Gastrocnemius medialis (tissue), 4 donors: ENCODE data around the gene NPAS2.

Source experiments
- CTCF ChIP-seq, 5 experiments: fragments of 450-650 bp in 3 of 5; fragments of 200-600 bp in 2 of 5; sonication (generic) in 2 of 5; IDR thresholded peaks in 4 of 5; conservative IDR thresholded peaks in 1 of 5; 1 replicate in 4 of 5; 2 replicates in 1 of 5; pipeline ENCODE4 v1.5.1; 2016 to 2019; ENCODE audit warnings: antibody characterized with exemption in 5 of 5, mild to moderate bottlenecking in 3 of 5, moderate library complexity in 3 of 5
- POLR2A ChIP-seq, 2 donors: fragments of 450-650 bp; IDR thresholded peaks; one replicate each; pipeline ENCODE4 v1.6.1; 2017; ENCODE audit warnings: antibody characterized with exemption in 2 of 2, mild to moderate bottlenecking in 2 of 2, moderate library complexity in 2 of 2

- TF ChIP-seq CTCF (IDR thresholded peaks at IDR 0.05 in 4 of 5, conservative IDR thresholded peaks at IDR 0.05 in 1 of 5) (peak in 1 of 5 experiments; percentile 10), POLR2A (IDR thresholded peaks at IDR 0.05) (no peak)
These were observed 99.4 kb downstream of the NPAS2 start for GRCh38 chr2:100919316-100919715.
